Muscle layer of duodenum (tissue), 2 donors: Measurements from ENCODE around the gene HBG1.
"Not testable (repeated sequence)": the region's sequence is repeated elsewhere in the genome, so short reads cannot be mapped to it uniquely, and the experiment has no call there.

Experiments used
- H3K27ac ChIP-seq: one replicate; pipeline ENCODE4 v1.7.0; 2013; ENCODE audit warnings: mild to moderate bottlenecking, low read length
- H3K27me3 ChIP-seq: one replicate; pipeline ENCODE4 v1.7.0; 2013; ENCODE audit warnings: low read depth, mild to moderate bottlenecking, control low read depth, low read length
- H3K36me3 ChIP-seq, 2 donors: one replicate each; pipeline ENCODE4 v1.7.0; 2013; ENCODE audit warnings: low read length in 2 of 2, control low read depth in 1 of 2, mild to moderate bottlenecking in 1 of 2; ENCODE audit not compliant: insufficient read depth in 2 of 2, control insufficient read depth in 1 of 2
- H3K4me1 ChIP-seq, 2 donors: one replicate each; pipeline ENCODE4 v1.7.0; 2013; ENCODE audit warnings: low read length in 2 of 2, mild to moderate bottlenecking in 2 of 2, control low read depth in 1 of 2, moderate library complexity in 1 of 2; ENCODE audit not compliant: insufficient read depth in 2 of 2, control insufficient read depth in 1 of 2
- H3K4me3 ChIP-seq, 2 donors: one replicate each; pipeline ENCODE4 v1.7.0; 2013; ENCODE audit warnings: low read length in 2 of 2, low read depth in 1 of 2, mild to moderate bottlenecking in 1 of 2
- H3K9me3 ChIP-seq, 2 donors: one replicate each; pipeline ENCODE4 v1.7.0; 2013; ENCODE audit warnings: low read length in 2 of 2, control low read depth in 1 of 2, mild to moderate bottlenecking in 1 of 2; ENCODE audit not compliant: control insufficient read depth in 1 of 2
- donor health status: healthy.

Gene HBG1

DNA sequence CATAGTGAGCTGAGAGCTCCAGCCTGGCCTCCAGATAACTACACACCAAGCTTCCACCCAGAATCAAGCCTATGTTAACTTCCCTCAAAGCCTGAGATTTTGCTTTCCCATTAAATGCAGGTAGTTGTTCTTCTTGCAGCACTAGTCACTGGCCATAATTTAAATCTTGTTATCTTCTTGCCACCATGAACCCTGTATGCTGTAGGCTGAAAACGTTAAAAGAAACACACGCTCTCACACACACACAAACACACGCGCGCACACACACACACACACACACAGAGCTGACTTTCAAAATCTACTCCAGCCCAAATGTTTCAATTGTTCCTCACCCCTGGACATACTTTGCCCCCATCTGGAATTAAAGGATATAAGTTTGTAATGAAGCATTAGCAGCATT lies 3.8 kb upstream of the HBG1 start:
- not testable (repeated sequence) for H3K4me1 ChIP-seq, H3K4me3 ChIP-seq, H3K36me3 ChIP-seq, H3K27me3 ChIP-seq, H3K9me3 ChIP-seq, H3K27ac ChIP-seq

DNA sequence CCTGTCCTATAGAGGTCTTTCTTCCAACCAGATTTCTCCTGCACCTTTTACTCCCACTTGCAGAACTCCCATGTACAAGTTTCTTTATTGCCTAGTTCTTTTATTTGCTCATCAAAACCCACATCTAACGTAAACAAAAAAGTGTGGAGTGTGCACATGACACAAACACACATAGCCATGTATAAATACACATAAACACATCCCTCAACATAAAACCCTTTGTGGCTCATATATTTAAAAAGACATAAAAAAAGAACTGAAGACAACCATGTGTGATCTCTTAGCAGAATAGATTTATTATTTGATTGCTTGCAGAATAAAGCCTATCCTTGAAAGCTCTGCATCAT lies 3.2 kb upstream of the HBG1 start:
- no peaks in the 10 kb centered on the region for H3K4me1 ChIP-seq
- no peaks in the 10 kb centered on the region for H3K36me3 ChIP-seq
- no peak overlapping the region for H3K27ac ChIP-seq
- H3K27me3 ChIP-seq = no peaks in the 10 kb centered on the region
- no peaks in the 10 kb centered on the region for H3K9me3 ChIP-seq
- no peak overlapping the region for H3K4me3 ChIP-seq

DNA sequence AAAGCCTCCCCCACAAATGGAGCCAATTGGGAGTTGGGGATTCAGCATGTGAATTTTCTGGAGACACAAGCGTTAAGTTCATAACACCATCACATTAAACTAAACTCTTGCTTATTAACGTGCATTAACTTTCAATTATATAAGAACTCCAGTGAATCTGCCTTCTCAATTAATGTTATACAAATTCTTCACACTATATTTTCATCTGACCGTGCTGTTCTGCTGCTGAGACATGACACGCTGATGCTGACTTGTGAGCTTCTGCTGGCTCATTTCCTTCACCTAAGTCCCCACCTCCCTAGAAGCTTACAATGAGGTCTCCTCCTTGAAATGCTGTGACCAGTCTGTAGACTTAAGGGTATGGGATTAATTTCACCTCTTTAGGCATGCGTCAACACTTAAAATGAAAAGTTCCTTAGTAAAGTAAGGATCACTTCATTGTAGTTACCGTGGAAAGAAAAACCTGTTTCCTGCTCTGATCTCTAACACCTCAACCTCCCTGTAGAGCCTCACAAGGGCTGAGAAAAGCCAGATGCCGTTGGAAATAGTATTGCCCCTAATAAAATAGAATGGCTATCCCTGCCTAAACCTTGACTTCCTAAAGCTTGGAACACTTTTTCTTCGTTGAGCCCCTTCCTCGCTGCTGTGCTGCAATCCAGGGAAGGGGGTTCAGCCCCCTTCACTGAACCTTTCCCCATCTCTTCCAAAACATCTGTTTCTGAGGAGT lies 2.7 kb upstream of the HBG1 start:
- Histone ChIP-seq H3K27ac (no peak overlapping the region), H3K4me3 (no peak overlapping the region), H3K4me1 (no peaks in the 10 kb centered on the region), H3K27me3 (no peaks in the 10 kb centered on the region), H3K36me3 (no peaks in the 10 kb centered on the region), H3K9me3 (no peaks in the 10 kb centered on the region)

DNA sequence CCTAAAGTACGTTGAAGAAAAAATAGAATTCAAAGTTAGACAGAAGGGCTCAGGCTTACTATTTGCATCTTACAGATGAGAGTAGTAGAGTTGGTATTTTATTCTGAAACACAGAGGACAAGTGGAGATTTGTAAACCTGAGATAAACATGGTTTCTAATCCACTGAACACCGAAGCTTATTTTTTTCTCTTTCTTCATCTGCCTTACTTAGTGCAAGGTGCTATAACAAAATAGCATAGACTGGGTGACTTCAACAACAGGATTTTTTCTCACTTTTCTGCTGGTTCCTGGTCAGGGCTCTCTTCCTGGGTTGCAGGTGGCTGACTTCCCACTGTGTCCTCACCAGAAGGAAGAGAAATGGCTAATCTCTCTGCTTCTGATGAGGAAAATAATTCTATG lies 2.1 kb upstream of the HBG1 start:
- H3K27ac ChIP-seq = no peak overlapping the region
- H3K9me3 ChIP-seq = no peaks in the 10 kb centered on the region
- H3K4me3 ChIP-seq = no peak overlapping the region
- no peaks in the 10 kb centered on the region for H3K36me3 ChIP-seq
- no peaks in the 10 kb centered on the region for H3K4me1 ChIP-seq
- no peaks in the 10 kb centered on the region for H3K27me3 ChIP-seq

DNA sequence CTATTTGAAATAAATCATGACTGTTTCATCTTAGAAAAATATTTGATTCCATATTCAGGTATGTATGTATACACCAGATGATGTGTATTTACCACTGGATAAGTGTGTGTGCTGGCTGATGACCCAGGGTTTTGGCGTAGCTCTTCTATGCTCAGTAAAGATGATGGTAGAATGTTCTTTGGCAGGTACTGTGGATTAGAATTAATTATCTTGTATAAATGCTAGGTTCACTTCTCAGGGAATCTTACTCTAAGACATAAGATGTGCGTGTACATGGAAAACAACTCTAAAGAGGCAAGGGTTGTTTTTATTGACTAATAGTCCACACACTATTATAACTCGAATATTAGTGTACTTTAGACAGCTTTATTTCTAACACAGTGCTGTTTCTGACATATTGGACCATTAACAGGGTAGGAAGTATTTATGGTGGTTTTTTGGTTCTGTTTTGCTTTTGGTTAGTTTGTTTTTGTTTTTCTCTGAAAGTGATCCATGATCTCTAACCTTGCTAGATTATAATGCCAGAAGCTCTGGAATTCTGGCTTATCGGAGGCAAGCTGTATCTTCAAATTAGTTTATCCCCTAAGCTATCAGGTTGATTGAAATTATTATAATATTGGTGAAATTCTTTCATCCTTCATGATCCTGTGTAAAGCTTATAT lies 1.0 kb upstream of the HBG1 start:
- H3K4me3 ChIP-seq = no peak overlapping the region
- H3K4me1 ChIP-seq = no peaks in the 10 kb centered on the region
- H3K36me3 ChIP-seq = no peaks in the 10 kb centered on the region
- no peaks in the 10 kb centered on the region for H3K27me3 ChIP-seq
- no peak overlapping the region for H3K27ac ChIP-seq
- H3K9me3 ChIP-seq = no peaks in the 10 kb centered on the region

DNA sequence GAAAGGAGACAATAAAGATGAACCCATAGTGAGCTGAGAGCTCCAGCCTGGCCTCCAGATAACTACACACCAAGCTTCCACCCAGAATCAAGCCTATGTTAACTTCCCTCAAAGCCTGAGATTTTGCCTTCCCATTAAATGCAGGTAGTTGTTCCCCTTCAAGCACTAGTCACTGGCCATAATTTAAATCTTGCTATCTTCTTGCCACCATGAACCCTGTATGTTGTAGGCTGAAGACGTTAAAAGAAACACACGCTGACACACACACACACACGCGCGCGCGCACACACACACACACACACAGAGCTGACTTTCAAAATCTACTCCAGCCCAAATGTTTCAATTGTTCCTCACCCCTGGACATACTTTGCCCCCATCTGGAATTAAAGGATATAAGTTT lies 1.2 kb downstream of the HBG1 start:
- H3K4me1 ChIP-seq, H3K27me3 ChIP-seq, H3K9me3 ChIP-seq, H3K27ac ChIP-seq, H3K36me3 ChIP-seq, H3K4me3 ChIP-seq: not testable (repeated sequence)

DNA sequence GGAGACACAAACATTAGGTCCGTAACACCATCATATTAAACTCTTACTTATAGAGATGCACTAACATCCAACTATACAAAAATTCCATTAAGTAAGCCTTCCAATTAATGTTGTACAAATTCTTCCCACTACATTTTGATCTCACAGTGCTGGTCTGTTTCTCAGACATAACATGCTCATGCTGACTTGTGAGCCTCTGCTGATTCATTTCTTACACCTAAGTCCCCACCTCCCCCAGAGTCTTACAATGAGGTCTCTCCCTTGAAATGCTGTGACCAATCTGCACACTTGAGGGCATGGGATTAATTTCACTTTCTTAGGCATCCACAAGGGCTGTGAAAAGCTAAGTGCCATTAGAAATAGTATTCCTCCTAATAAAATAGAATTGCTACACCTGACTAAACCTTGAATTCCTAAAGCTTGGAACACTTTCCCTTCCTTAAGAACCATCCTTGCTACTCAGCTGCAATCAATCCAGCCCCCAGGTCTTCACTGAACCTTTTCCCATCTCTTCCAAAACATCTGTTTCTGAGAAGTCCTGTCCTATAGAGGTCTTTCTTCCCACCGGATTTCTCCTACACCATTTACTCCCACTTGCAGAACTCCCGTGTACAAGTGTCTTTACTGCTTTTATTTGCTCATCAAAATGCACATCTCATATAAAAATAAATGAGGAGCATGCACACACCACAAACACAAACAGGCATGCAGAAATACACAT lies 2.0 kb downstream of the HBG1 start:
- Histone ChIP-seq H3K9me3 (no peaks in the 10 kb centered on the region), H3K36me3 (no peaks in the 10 kb centered on the region), H3K4me1 (no peaks in the 10 kb centered on the region), H3K4me3 (no peak overlapping the region), H3K27me3 (no peaks in the 10 kb centered on the region), H3K27ac (no peak overlapping the region)

DNA sequence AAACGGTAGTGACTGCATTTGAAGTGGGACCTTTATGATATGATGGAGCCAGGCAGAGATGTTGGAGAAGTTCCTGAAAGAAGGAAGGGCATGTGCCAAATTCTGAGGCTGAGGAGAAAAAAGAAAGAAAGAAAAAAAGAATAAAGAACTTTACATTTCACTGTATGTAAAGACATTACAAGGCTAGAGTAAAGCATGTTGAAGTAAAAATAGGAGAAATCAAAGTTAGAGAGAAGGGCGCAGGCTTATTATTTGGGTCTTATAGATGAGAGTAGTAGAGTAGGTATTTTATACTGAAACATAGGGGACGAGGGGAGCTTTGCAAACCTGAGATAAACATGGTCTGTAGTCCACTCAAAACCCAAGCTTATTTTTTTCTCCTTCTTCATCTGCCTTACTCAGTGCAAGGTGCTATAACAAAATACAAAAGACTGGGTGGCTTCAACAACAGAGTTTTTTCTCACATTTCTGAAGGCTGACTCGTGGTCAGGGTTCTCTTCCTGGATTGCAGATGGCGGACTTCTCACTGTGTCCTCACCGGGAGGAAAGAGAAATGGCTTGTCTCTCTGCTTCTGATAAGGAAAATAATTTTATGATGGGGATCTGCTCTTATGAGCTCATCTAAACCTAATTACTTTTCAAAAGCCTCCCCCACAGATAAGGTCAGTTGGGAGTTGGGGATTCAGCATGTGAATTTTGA lies 2.7 kb downstream of the HBG1 start:
- Histone ChIP-seq H3K36me3 (no peaks in the 10 kb centered on the region), H3K27ac (no peak overlapping the region), H3K9me3 (no peaks in the 10 kb centered on the region), H3K4me3 (no peak overlapping the region), H3K4me1 (no peaks in the 10 kb centered on the region), H3K27me3 (no peaks in the 10 kb centered on the region)

DNA sequence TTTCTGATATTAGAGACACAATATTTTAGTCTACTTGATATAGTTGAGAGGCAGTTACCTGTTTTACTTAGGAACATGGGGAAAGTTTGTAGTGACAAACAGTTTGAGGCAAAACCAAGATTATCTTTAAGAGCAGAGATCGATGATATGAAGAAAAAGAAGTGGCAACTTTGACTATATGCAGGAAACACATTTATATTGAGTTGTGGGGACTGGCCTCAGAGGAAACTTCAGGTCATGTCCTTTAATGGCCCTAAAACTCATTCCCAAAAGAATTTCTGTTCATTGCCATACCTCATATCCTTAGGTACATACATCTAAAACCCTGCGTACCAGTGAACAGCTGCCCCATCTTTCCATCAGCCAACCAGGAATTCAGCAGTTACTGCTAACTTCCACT lies 4.5 kb downstream of the HBG1 start:
- H3K27ac ChIP-seq = no peak overlapping the region
- no peaks in the 10 kb centered on the region for H3K9me3 ChIP-seq
- no peak overlapping the region for H3K4me3 ChIP-seq
- H3K27me3 ChIP-seq = no peaks in the 10 kb centered on the region
- no peaks in the 10 kb centered on the region for H3K4me1 ChIP-seq
- no peaks in the 10 kb centered on the region for H3K36me3 ChIP-seq

DNA sequence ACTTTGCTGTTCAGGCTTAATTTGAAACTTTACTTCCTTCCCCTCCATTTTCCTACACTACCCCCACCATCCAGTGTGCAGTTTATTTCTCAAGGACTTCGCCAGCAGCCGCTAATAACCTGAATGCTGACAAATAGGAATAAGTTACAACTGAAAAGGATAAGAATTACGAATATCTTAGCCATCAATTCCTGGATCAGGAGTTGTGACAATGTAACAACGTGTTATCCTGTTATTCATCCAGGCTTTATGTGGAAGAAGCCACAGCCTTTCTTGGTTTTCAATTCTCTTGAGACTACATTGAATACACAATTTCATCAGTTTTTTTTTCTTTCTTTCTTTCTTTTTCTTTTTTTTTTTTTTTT lies 5.9 kb downstream of the HBG1 start:
- H3K9me3 ChIP-seq = no peaks in the 10 kb centered on the region
- no peak overlapping the region for H3K4me3 ChIP-seq
- H3K27ac ChIP-seq = no peak overlapping the region
- H3K27me3 ChIP-seq = no peaks in the 10 kb centered on the region
- H3K4me1 ChIP-seq = no peaks in the 10 kb centered on the region
- no peaks in the 10 kb centered on the region for H3K36me3 ChIP-seq

DNA sequence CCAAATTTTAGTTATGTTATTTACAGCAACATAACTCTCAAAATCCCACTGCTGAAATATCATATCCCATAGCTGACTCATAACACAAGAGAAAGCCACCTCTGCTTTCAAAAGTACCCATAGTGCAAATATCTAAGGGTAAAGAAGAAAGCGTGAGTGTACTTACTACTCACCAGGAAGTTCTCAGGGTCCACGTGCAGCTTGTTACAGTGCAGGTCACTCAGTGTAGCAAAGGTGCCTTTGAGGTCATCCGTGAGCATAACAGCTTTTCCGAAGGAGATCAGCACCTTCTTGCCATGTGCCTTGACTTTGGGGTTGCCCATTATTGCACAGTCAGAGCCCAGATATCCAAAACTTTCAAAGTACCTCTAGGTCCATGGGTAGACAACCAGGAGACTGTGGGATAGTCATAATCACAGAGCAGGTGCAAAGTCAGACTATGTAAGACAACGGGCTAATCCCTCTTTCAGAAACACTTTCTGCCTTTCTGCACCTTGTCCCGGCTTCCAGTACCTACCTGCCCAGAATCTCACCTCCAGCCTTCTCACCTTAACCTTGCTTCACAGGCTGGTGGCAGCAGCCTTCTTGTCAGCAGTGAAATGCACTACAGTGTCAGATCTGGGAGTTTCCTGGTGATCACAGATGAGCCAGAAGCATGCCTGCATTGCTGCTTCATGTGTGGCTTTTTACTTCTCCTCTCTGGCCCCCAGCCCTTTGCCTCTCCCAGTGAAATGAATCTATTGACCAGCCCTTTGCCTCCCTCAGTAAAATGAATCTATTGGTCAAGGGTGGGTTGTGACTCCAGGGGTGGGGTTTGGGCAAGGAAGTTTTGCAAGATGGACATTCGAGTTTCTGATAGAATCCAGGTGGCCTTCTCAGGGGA lies 6.5 kb downstream of the HBG1 start:
- no peaks in the 10 kb centered on the region for H3K4me1 ChIP-seq
- H3K4me3 ChIP-seq = no peak overlapping the region
- no peaks in the 10 kb centered on the region for H3K27me3 ChIP-seq
- H3K36me3 ChIP-seq = no peaks in the 10 kb centered on the region
- H3K27ac ChIP-seq = no peak overlapping the region
- H3K9me3 ChIP-seq = no peaks in the 10 kb centered on the region
